CD4-positive, alpha-beta T cell treated with Interleukin-17A for 4 hours (primary cell): ENCODE results near the gene SDHB.
A peak's percentile ranks its signal among the peaks of the same experiment; 100 is the strongest.
"Not testable (repeated sequence)": the region's sequence is repeated elsewhere in the genome, so short reads cannot be mapped to it uniquely, and the experiment has no call there.

Source experiments
- DNase-seq: peaks from one replicate; pipeline ENCODE4 v3.0.0-alpha.2; 2020; ENCODE audit warnings: mixed read lengths

Gene SDHB

DNA sequence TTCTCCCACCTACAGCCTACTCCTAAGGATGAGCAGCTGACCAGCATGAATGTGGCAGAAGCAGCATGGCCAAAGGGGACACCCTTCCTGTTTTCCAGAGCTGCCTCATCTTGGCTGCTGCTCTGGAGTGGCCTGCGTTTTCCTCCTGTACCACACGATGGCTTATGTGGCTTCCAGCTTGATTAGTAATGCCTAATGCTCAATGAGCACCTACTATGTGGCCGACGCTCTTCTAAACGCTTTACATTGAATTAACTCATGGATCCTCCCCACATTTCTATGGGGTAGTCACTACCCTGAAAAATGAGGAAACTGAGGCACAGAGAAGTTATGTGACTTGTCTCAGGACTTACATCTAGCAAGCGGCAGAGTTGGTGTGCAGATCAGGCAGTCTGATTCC lies 18.0 kb upstream of the SDHB start:
- DNase-seq = no peak

DNA sequence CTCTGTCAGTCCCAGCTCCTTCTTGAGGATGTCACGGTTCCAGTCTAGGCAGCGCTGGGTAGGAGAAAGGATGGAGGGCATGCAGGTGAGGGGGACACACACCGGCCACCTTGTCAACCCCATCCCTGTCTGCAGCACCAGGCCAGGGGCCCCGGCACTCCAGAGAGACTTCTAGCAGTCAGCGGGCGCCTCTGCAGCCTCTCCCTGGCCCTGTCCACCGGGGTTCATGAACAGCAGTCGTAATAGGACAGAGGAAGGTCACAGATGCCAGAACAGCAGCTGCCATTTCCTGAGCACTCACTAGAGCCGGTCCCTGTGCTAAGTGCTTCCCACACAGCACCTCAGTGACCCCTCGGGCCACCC lies 16.3 kb upstream of the SDHB start:
- DNase-seq = no peak

DNA sequence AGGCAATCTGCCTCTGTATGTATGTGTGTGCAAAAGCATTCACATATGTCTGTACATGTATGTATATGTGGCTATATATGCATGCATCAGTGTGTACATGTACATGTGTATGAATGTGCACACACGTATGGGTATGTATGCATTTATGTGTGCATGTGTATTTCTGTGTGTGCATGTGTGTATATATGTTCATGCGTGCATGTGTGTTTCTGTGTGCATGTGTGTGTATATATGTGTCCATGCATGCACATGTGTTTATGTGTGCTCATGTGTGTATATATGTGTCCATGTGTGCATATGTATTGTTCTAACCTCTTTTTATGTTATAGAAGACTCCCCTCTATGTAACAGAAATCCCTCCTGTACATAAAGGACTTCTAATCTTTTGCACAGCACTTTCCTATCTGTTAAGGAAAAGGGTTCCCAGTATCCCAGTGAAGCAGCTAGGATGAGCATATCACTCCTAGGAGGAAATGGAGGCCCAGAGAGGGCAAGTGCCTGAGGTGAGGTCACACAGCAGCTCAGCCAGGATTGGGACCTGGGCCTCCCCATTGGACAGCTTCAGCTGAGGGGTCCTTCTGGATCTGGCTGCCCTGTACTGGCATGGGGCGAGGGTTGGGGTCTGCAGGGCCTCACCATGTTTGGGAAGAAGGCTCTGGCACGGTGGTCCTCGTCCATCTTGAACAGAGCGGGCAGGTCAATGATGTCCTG lies 15.8 kb upstream of the SDHB start:
- no peak for DNase-seq

GRCh38 chr1:17068789-17069188 lies 15.0 kb upstream of the SDHB start:
- DNase-seq = no peak

- DNase-seq = no peak
These were observed 13.8 kb upstream of the SDHB start for GRCh38 chr1:17067465-17068240.

GRCh38 chr1:17067069-17067426 lies 13.2 kb upstream of the SDHB start:
- DNase-seq = no peak

GRCh38 chr1:17066361-17067068 lies 12.7 kb upstream of the SDHB start:
- no peak for DNase-seq

DNA sequence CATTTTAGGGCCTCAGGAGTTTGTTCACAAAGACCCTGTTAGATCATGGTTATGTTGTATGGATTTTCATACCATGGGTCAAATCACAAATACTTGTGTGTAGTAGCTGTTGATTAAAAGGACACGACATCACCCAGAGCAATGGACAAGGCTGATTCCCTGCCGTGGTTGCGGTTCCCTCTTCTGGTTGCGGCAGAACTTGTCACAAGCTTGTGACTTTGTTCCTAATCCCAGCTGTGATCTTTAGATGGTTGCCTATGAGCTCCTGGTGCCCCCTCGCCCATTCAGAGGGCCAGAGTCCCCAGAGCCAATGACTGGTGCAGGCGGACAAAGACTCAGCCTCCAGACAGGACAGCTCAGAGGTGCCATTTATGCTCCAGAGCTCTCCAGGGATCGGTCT lies 11.8 kb upstream of the SDHB start:
- DNase-seq = no peak

DNA sequence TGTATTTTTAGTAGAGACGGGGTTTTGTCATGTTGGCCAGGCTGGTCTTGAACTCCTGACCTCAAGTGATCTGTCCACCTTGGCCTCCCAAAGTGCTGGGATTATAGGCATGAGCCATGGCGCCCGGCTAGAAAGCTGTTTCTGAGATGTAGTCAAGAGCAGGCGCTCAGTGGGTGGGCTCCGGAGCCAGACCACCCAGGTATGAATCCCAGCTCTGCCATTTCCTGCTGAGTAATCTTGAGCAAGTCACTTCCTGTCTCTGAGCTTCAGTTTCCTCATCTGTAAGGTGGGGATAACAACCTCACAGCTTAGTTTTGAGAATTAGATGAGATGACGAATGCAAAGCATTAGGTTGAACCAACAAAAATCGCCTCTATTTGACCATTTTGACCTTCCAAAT lies 8.9 kb upstream of the SDHB start:
- DNase-seq = not testable (repeated sequence)

GRCh38 chr1:17061892-17062291 lies 8.1 kb upstream of the SDHB start:
- no peak for DNase-seq

GRCh38 chr1:17061486-17061885 lies 7.7 kb upstream of the SDHB start:
- no peak for DNase-seq

DNA sequence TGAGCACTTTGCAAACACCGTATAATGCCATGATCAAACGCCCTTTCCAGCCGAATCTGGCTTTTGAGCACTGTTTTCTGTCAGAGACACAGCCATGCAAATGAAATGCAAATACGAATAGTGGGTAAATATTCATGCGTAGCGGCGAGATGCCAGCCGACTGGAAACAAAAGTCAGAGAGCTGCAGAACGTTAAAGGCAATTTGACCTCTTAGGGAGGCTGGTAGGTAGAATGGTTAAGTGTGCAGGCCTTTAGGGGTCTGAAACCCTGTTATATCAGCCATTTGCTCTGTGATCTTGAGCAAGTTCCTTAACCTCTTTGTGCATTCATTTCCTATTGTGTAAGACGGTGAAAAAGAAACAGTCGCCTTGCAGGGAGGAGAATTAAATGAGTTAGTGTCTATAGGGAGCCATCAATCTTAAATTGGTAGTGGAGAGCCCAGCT lies 6.5 kb upstream of the SDHB start:
- no peak for DNase-seq

DNA sequence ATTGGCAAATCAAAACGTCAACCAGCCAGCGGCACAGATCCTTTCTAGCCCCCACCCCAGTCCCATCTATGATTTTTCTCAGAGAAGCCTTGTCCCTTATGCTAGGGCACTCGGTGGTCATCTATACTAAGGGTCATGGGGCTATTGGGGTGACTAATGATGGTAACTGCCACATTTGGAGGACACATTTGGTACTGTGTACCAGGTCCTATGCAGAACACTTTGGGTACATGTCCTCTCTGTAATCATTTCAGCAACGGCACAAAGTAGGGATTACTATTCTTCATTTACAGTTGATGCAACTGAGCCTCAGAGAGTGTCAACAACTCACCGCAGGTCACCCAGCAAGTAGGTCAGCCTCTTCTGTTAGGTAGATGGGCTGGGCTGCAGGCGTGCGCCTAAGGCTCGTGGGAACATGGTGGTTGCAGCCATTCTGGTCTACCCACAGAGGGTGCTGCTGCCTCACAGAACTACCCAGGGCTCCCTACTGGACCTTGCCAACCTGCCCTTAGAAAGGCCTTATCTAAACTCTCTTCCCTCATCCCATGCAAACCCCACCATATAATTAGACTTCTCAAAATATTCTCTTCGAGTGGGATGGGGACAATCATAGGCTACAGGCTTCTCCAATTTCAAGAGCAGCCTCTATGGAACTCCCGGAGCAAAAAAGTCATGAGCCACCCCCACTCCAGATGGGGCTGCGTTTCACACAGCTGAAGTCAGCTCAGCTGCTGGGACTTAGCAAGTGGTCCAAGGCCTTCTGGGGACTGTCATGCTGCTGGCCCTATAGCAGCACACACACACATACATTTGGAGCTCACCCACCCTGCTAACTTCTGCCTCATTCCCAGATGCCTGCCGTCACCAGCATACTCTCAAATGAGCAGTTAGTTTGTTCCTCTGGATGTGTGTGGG lies 5.8 kb upstream of the SDHB start:
- peak; percentile 35 for DNase-seq

- no peak for DNase-seq
These were observed 2.7 kb upstream of the SDHB start for GRCh38 chr1:17056551-17056950.

DNA sequence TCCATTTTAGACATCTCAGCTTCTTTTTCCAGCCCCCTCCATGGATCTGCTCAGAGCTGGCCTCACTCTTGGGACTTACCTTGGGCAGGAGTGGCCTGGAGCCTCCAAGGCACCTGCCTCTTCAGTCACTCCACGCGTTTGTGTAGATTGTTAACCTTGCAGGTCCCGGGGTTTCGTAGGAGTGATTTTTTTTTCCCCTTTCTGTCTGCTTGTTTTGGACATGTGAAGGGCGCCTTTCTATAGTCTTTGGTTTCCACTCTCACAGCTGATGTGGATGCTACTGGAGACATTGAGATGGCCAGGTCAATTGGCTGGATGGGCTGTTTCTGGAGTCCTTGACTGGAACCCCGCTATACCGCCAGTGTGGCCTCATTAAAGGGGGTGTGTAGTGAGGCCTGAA lies 2.0 kb upstream of the SDHB start:
- no peak for DNase-seq

DNA sequence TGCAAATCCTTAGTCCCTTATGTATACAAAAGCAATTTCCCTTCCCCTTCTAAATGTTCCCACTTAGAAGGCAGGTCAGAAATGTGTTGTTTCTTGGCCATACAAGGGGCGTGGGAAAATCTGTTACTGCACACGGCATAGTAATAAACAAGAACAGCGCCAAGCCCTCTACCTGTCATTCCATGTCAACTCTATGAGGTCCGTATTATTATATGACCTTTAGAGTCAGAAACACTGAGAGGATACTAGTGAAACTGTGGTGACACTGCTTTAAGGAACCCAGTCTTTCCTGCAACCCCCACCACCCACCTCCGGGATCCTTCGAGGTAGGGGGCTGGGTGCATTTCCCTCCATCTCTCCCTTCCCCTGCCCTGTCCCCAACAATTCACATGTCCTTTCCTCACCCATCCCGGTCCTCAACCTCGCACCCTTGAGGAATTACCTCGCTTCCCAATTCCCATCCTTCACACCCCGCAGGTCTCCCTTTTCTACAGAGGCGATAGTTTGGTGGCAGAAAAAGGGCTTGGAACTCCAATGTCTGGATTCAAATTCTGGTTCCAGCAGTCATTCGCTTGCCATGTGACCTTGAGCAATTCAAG lies 647 bp downstream of the SDHB start:
- no peak for DNase-seq

DNA sequence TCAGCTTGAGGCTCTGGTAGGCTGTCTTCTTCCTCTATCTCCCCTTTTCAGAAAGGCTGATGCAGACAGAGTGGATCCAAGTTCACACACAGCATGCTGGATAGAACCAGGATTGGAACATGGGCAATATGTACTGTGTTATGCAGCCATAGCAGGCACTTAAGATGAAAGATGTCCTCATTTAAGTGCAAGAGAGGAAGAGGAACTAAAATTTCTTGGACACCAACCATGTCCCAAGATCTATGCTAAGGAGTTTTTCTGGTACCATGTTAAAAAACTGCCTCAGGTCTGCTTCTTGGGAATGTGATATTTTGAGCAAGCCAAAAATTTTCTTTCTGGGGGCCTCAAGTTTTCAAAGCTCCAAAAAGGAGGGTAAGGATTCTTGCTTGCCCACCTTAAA lies 1.2 kb downstream of the SDHB start:
- no peak for DNase-seq

- no peak for DNase-seq
These were observed 1.8 kb downstream of the SDHB start for GRCh38 chr1:17052038-17052437.

DNA sequence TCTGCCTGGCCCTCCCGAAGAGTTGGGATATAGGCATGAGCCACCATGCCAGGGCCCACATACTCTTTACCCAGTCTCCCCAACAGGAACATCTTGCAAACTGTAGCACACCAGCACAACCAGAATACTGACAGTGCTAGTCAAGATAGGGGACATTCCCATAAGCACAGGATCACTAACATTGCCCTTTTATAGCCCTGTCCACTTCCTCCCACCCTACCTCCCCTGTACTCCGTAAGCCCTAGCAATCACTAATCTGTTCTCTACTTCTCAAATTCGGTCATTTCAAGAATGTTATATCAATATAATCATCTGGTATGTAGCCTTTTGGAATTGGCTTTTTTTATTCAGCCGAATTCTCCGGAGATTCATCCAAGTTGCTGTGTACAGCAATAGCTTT lies 5.9 kb downstream of the SDHB start:
- DNase-seq = no peak

- DNase-seq = no peak
These were observed 7.5 kb downstream of the SDHB start for GRCh38 chr1:17046334-17046657.

- DNase-seq = no peak
These were observed 8.0 kb downstream of the SDHB start for GRCh38 chr1:17045634-17046333.

- DNase-seq = no peak
These were observed 8.7 kb downstream of the SDHB start for GRCh38 chr1:17045150-17045549.
